GDM1 (cell line): ENCODE results near the gene PEF1.

Source experiments
- DNase-seq: peaks from one replicate; lab custom pipeline; 2025; lab: John Stamatoyannopoulos, UW

Gene PEF1

DNA sequence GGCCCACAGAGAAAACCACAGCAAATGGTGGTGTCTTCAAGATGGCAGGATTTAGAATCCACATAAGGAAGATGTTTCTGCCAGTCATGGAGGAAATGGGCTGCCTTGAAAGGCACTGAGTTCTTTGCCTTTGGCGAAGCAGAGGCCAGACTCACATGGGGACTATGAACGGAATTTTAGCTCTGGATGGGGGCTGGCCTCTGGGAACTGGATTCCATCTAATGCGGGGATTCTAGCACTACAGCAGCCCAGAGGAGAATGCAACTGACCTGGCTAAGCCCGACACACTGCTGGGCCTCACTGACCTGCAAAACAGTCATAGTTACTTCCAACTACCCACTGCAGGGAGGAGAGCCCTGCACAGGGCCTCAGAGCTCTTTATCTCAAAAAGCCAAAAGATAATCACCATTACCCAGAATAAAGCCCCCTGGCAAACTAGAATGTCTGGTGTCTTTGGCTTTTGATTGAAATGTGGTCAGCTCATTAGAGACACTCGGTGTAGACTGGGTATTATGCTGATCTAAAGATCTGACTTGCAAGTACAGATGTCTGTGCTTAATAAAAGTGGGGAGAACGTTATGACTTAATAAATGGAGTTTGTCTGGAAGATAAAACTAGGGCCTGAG lies 15.6 kb downstream of the PEF1 start:
- no peak for DNase-seq

DNA sequence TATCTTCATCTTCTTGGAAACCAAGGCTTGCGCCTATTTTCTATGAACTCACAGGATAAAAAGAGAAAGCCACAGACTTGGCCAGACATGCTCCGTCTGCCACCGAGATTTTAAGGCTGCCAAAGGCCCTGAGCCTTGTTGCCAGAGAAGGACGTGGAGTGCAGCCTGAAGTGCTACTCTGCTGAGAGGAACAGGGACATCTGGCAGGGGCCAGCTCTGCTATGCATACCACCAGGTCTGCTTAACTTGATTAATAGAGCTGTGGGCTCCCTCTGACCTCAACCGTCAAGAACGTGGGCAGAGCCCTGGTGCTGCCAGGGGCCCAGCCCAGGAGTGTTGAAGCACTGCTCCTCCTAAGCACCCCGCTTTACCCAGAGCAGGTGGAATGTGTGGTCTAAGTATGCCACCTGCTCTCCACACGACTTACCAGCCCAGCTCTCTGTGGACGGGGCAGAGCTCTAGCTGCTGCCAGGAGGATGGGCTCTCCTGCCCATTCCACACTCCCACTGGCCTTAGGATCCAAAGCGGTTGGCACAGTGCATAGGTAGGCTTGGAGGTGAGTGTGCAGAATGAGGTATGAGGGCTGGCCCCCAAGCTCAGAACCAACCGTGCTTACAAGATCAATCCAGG lies 16.6 kb downstream of the PEF1 start:
- DNase-seq, result no peak

DNA sequence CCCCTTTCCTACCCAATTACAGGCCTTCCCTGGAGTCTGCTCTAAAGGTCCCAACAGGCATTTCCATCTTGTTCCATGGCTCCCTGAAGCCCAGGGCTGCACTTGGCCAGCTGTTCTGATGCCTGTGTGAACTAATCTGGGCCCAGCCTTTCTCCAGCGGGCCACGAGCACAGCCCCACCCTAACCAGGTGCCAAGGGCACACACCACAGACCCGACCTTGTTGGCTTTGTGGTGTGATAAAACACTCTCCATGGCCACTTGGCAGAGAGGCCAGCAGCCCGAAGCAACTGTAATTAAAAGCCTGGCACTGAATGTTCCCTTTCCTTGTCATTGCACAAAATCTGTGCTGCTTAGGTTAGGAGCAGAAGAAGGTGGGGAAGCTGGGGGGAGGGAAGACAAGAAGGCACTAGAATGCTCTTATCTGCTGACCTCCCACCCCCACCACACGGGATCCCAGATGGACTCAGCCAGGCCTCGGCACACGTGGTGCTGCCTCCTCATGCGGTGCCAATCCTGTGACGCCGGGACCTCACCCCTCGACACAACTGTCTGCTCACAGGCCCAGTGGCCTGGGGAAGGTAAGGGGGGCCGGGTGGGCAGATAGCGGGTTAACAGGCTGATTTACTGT lies 17.3 kb downstream of the PEF1 start:
- no peak for DNase-seq

DNA sequence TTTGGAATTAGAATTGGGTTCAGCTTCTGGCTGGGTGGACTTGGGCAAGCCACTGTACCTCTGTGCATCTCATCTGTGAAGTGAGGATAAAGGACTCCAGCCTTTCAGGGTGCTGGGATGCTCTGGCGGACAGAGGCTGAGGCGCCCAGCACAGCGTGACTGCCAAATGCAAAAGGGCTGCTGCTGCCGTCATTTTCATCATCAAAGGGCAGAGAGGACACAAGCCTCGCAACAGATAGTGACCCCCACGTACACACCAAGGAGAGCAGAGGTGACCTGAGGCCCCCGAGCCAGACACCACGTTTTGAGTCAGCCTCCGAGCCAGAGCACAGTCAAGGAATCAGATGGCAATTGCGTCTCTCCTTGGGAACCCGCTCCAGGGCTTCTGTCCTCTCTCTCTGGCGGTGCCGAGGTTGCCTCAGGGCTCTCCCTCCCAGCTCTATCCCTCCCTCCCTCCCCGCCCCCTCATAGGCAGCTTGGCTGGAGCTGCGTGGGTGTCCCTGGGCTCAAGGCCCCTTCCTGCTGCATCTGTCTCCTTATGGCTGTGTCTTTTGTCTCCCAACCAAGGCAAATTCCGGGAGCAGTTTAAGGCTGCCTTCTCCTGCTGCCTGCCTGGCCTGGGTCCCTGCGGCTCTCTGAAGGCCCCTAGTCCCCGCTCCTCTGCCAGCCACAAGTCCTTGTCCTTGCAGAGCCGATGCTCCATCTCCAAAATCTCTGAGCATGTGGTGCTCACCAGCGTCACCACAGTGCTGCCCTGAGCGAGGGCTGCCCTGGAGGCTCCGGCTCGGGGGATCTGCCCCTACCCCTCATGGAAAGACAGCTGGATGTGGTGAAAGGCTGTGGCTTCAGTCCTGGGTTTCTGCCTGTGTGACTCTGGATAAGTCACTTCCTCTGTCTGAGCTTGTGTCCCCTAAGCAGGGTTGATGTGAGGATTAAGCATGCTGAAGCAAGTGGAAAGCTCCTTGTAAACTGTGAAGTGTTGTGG lies 18.2 kb downstream of the PEF1 start:
- DNase-seq, result no peak

DNA sequence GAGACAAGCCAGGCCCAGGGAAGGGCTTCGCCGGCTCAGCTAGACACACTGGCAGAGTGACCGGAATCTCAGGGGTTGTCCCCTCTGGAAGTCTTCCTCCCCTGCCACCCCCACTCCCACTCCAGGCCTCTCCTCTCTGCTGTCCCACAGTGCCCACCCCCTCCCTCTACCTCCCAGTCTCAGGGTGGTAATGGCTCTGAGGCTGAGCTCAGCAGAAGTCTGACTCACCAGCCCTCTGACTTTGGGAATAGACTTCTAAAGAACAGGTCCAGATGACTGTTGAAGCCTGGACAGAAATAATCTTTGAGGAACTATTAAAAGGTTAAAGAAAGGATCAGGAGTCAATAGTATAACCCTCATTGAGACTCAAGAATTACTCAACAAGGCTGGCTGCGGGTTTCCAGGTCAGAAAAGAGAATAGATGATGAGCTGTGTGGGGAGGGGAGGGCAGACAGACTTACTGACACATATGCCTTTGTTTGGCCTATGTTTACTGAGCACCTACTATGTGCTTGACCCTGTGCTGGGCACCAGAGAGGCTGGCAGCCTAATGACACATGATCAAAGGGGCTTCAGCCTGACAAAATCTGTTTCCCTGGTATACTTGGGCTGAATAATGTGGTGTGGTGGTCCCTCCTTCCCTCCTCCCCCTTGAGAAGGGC lies 19.0 kb downstream of the PEF1 start:
- DNase-seq, result no peak

DNA sequence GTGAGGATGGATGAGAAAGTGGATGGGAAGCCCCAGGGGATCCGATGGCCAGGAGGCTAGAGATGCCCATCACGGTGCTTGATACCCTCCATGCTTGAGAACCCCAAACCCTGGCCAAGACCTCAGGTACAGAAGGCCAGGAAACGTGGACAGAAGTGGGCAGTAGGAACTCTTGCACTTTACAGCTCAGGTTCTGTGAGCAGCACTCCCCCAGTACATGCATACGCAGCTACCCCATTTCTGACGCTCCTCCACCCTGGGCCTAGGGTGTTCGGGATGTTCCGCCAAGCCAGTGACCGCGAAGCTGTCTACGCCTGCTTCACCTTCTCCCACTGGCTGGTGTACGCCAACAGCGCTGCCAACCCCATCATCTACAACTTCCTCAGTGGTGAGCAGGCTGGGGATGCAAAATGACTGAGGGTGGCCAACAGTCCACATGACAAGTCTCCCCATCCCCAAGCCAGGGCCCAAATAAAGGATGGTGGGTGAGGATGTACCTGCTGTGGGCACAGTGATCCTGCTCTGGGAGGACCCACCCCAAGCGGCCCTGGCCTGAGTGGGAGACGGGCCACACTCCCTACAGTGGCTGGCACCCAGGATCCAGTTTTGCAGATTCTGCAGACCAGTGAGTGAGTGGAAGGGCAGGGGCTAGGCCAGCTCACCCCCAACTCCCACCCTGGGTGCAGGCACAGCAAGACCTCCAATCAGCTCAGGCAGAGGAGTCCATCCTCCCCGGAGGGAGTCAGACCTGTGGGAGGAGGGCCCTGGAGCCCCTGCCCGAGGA lies 19.8 kb downstream of the PEF1 start:
- DNase-seq, result no peak

DNA sequence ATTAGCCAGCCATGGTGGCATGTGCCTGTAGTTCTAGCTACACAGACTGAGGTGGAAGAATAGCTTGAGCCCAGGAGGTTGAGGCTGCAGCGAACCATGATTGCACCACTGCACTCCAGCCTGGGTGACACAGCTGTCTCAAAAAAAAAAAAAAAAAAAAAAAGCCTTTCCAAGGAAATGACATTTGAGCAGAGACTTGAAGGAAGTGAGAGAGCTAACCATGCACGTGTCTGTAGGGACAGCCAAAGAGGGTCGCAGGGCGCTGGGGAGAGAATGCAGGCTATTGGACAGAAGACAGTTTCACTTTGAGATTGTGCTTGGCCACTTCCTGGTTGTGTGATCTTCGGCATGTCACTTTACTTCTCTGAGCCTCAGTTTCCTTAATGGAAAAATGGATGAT lies 20.4 kb downstream of the PEF1 start:
- no peak for DNase-seq

DNA sequence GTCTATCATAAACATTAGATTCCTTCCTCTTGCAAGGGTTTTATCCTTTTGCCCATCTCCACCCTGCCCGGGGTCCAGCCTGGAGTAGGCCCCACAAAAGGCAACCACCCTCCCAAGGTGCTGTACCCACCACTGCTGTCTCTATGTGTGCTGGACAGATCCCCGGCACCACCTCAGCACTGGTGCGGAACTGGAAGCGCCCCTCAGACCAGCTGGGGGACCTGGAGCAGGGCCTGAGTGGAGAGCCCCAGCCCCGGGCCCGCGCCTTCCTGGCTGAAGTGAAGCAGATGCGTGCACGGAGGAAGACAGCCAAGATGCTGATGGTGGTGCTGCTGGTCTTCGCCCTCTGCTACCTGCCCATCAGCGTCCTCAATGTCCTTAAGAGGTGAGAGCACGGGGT lies 21.3 kb downstream of the PEF1 start:
- no peak for DNase-seq

DNA sequence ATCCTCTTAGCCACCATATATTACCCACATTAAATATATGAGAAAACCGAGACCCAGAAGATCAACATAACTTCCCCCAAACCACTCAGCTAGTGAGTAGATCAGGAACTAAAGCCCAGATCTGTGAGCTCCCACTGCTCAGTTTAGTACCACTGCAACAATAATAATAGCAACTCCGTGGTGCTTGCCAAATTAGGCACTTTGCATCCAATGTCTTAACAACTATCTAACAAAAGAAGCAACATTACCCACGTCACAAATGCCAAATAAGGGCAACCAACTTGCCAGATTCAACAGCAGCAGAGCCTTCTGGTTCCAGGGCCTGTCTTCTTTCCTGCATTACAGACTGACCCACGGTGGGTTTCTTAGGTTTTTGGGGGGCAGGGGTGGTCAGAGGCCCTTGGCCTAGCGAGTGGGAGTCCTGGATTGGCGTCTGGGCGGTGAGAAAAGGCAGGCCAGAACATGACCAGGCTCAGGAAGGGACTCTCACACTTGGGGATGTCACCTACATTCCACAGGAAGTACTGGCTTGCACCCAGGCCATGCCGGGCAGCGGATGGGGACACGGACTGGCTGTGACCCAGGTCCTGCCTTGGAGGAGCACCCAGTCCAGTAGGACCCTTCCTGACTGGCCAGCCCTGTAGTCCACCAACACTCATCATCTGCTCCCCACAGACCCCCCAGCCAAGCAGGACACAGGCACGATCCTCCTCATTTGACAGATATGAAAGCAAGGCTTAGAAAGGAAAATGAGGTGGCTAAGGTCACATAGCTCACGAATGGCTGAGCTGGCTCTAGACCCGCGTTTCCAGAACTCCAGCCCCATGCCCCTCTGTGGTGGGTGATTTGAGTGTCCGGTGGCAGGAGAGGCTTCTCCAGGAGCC lies 22.6 kb downstream of the PEF1 start:
- no peak for DNase-seq

DNA sequence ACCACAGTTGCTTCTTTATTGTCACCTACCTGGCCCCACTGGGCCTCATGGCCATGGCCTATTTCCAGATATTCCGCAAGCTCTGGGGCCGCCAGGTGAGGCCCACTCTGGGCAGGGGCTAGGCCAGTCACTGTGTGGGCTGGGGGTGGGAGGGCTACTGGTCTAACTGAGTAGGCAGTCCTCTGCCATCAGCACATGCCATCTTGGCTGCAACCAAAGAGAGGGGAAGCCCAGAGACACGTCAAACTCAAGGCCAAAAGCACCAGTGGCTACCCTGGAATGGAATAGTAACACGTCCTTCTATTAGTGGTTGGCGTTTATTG lies 23.2 kb downstream of the PEF1 start:
- DNase-seq, result no peak

DNA sequence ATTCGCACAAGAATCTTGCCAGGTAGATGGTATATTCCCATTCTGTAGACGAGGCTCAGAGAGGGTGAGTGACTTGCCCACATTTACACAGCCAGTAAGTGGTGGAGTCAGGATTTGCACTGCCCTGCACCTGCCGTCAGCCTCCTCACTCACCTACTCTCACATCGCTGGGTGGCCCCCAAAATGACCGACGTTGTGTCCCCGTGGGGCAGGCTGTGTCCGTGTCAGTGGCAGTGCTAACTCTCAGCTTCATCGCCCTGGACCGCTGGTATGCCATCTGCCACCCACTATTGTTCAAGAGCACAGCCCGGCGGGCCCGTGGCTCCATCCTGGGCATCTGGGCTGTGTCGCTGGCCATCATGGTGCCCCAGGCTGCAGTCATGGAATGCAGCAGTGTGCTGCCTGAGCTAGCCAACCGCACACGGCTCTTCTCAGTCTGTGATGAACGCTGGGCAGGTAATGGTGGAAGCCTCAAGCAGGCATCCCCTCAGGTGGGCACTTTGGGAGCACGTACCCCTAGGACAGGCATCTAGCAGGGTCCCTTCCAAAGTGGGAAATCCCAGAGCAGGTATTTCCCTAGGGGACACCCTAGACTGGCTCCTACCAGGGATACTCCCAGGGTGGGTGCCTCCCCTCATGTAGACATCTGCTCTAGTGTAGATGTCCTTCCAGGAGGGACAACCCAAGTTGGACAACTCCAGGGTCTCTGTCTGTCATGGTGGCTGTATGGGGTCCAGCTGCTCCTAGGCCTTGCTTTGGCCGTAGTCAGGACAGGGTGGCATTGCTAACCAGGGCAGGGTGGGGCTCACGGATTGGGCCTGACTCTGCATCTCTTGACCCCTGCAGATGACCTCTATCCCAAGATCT lies 23.8 kb downstream of the PEF1 start:
- no peak for DNase-seq

DNA sequence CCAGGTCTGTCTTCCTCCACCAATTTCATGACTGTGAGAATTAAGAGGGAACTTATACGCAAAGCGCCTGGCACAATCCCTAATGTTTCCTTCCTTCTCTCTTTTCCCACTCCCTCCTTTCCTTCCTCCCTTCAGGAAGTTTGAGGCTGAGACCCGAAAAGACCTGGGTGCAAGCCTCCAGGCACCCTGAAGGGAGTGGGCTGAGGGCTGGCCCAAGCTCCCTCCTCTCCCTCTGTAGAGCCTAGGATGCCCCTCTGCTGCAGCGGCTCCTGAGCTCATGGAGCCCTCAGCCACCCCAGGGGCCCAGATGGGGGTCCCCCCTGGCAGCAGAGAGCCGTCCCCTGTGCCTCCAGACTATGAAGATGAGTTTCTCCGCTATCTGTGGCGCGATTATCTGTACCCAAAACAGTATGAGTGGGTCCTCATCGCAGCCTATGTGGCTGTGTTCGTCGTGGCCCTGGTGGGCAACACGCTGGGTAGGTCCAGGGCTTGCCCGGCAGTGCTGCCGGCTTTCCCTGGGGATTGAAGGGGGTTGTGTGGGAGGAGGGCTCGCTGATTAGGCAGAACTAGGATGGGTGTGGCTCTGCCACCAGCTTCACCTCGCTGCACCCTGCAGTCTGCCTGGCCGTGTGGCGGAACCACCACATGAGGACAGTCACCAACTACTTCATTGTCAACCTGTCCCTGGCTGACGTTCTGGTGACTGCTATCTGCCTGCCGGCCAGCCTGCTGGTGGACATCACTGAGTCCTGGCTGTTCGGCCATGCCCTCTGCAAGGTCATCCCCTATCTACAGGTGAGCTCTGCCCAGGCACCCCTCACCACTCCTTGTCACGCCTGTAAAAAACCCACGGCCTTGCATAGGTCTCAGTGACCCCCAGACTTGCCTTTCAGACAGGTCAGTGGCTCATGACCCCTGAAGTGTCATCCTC lies 25.5 kb downstream of the PEF1 start:
- no peak for DNase-seq

DNA sequence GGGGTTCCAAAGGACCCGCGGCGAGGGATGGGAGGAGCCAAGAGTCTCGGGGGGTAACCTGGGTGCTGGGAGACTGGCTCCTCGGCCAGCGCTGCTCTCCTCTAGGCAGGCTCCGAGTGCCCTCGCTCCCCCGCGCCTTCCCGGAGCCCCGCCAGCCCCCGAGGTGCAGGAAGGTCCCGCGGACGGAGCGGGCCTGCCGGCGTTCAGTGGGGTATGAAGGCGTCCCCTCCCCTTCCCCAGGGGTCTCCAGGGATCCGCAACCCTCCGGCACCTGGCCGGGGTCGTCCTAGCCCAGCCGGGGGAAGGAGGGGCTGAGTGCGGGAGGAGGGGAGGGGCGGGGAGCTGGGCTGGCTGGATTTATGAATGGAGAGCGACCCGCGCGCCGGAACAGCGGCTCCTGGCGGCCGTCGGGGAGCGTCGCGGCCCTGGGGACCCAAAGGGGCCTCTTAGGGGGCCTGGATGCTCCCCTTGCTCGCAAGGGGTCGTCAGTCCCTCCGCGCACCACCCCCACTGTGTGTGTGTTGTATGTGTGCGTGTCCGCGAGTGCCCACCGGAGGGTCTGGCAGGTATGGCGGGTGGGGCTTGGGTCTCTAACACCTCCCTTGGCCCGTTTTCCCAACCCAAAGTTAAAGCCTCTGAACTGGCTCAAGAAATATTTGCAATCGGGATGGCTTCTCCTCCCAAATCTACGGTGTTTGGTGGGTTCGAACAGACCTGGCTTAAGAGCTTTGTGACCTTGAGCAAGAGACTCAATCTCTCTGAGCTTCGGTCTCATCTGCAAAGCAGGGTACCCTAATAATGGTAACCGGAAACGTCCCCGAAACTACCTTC lies 26.5 kb downstream of the PEF1 start:
- peak; percentile 48 for DNase-seq

DNA sequence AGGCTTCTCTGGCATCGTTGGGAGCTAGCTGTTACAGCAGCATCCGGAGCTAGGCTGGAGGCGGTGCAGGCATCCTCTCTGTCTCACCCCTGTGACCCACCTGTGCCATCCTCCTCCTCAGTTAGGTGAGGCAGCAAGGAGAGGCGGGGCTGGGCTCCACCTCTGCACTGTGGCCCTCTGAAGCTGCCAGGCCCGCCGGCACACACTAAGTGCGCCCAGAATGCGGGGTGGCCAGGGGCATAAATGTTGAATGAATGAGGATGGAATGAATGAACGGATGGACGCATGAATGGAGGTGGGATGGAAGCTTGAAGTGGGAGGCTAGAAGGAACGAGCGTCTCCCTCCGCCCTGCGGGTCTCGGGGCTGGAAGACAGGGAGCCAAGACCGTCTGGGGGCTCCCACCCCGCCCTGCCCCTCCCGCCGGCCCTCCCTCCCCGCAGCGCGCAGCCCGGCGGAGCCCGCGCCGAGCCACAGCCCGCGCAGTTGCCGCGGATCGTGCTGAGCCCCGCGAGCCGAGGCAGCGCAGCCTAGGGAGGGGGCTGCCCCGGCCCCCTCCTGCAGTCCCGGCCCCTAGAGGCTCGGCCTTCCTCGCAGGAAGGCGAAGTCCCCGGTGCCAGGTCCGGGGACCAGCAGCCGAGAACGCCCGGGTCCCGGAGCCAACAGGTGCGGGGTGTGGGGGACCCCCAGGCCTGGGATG lies 27.3 kb downstream of the PEF1 start, which contains the start of gene HCRTR1:
TSS of gene HCRTR1 (plus strand) at position 472 of the 698 bp plus-strand sequence. CDS start 1,504 bp downstream, outside the sequence.
- DNase-seq, result no peak

DNA sequence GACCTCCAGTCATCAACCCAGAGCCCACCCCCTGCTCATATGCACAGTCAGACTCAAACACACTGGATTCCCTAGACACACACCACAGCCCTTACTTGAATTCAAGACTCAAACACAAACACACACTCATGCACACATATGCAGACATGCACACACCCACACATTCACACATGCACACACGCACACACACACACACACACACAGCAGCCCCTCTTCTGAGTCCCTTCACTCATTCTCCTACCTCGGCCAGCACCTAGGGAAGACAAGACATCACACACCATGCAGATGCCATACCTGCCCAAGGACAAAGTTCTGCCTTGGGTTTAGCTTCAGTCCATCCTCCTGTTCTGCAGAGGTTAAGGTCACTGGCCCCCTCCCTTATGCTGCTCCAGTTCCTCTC lies 28.7 kb downstream of the PEF1 start:
- DNase-seq, result no peak

DNA sequence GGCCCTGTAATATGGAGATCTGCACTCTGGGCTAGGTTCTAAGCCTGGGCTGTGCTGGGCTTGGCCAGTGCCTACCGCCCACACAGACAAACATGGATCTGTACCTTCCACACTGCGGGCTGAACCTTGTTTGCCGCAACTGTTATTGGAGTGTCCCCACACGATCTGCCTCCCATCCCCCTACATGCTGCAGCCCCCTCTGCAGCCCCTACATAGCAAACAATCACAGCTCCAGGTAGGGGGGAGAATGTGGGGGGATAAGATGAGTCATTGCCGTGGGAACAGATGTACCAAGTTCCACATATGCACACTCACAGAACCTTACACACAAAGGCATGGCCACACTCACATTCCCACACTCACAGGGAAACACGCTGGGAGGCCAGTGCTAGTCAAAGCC lies 29.3 kb downstream of the PEF1 start:
- no peak for DNase-seq
